ENCODE measurements around the gene PRPS2. TPM values are rescaled to one million over a fixed set of nuclear protein-coding genes. Genes with fewer than 3 reads are reported as not detected.

PRPS2 gene
- total RNA-seq, 1 experiment from 2014 or later = 86.3 TPM

GRCh38 chrX:12844319-12844718 lies 53.1 kb downstream of the PRPS2 start:
- H3K9me3 ChIP-seq (replicated peaks) = no peaks in the 10 kb centered on the region
- no peaks in the 10 kb centered on the region for H3K36me3 ChIP-seq
- no peaks in the 10 kb centered on the region for H3K27me3 ChIP-seq
- no peaks in the 10 kb centered on the region for H3K4me1 ChIP-seq
- no peak overlapping the region for H3K4me3 ChIP-seq
- no peak overlapping the region for H3K27ac ChIP-seq
- no peak for DNase-seq

- H3K27ac ChIP-seq = no peak overlapping the region
- DNase-seq = no peak
- no peaks in the 10 kb centered on the region for H3K9me3 ChIP-seq (replicated peaks)
- H3K4me3 ChIP-seq = no peak overlapping the region
- no peaks in the 10 kb centered on the region for H3K36me3 ChIP-seq
- H3K4me1 ChIP-seq = no peaks in the 10 kb centered on the region
- H3K27me3 ChIP-seq = peaks cover 9% of the 10 kb centered on the region; the same call in 1 of the 2 replicates
Observed at GRCh38 chrX:12865359-12865758, 74.1 kb downstream of the PRPS2 start.

- H3K36me3 ChIP-seq = no peaks in the 10 kb centered on the region
- DNase-seq = no peak
- no peaks in the 10 kb centered on the region for H3K4me1 ChIP-seq
- H3K27ac ChIP-seq = no peak within 1 kb of the TSS
- no peaks in the 10 kb centered on the region for H3K9me3 ChIP-seq (replicated peaks)
- H3K4me3 ChIP-seq = no peak within 1 kb of the TSS
- peaks cover 9% of the 10 kb centered on the region; the same call in 1 of the 2 replicates for H3K27me3 ChIP-seq
Observed at GRCh38 chrX:12866451-12867377, 75.5 kb downstream of the PRPS2 start, which contains the start of gene TLR7. TSS of gene TLR7 (plus strand) at chrX:12867072. CDS start at chrX:12867579, 507 bp downstream.

GRCh38 chrX:12867685-12868084 lies 76.5 kb downstream of the PRPS2 start:
- no peak overlapping the region for H3K27ac ChIP-seq
- no peak overlapping the region for H3K4me3 ChIP-seq
- no peaks in the 10 kb centered on the region for H3K4me1 ChIP-seq
- peaks cover 9% of the 10 kb centered on the region; the same call in 1 of the 2 replicates for H3K27me3 ChIP-seq
- no peak for DNase-seq
- no peaks in the 10 kb centered on the region for H3K36me3 ChIP-seq
- H3K9me3 ChIP-seq (replicated peaks) = no peaks in the 10 kb centered on the region

GRCh38 chrX:12868747-12869146 lies 77.5 kb downstream of the PRPS2 start:
- no peaks in the 10 kb centered on the region for H3K9me3 ChIP-seq (replicated peaks)
- DNase-seq = no peak

GRCh38 chrX:12871257-12871656 lies 80.0 kb downstream of the PRPS2 start:
- Histone ChIP-seq H3K36me3 (no peaks in the 10 kb centered on the region), H3K27ac (no peak overlapping the region), H3K9me3 (replicated peaks) (no peaks in the 10 kb centered on the region), H3K4me3 (no peak overlapping the region), H3K27me3 (peaks cover 5% of the 10 kb centered on the region; the same call in 1 of the 2 replicates), H3K4me1 (no peaks in the 10 kb centered on the region)
- no peak for DNase-seq

More at GRCh38 chrX:12868747-12869146, 77.5 kb downstream of the PRPS2 start:
- Histone ChIP-seq H3K4me3 (no peak overlapping the region), H3K4me1 (no peaks in the 10 kb centered on the region), H3K36me3 (no peaks in the 10 kb centered on the region), H3K27me3 (peaks cover 9% of the 10 kb centered on the region; the same call in 1 of the 2 replicates), H3K27ac (no peak overlapping the region)

- H3K9me3 ChIP-seq (replicated peaks) = no peaks in the 10 kb centered on the region
- H3K27me3 ChIP-seq = peaks cover under 1% of the 10 kb centered on the region; the same call in 1 of the 2 replicates
- H3K27ac ChIP-seq = no peak overlapping the region
- no peak overlapping the region for H3K4me3 ChIP-seq
- H3K4me1 ChIP-seq = no peaks in the 10 kb centered on the region
- DNase-seq = no peak
- H3K36me3 ChIP-seq = no peaks in the 10 kb centered on the region
Observed at GRCh38 chrX:12872741-12873140, 81.5 kb downstream of the PRPS2 start.

Other genes with a start within 250 kb of the PRPS2 start
- not detected in 2 replicates for gene TLR7, start 75.7 kb downstream of the PRPS2 start, total RNA-seq (2014; rRNA removed; shearing (Covaris generic))
- gene TLR8, start 115.2 kb downstream of the PRPS2 start, total RNA-seq (2014; rRNA removed; shearing (Covaris generic)) = not detected in 2 replicates
- gene TMSB4X, start 183.7 kb downstream of the PRPS2 start, total RNA-seq (2014; rRNA removed; shearing (Covaris generic)) = 1,274 and 1,377 TPM in 2 replicates

All from SJCRH30 (cell line).